HepG2 (cell line): ENCODE measurements around the gene NDRG3. TPM values are rescaled to one million over a fixed set of nuclear protein-coding genes. Genes with fewer than 3 reads are reported as not detected.

ENCODE experiments used
- ATAC-seq: fragments of 200-7000 bp; cut with Tn5 transposase; 3 replicates; pipeline ENCODE4 v1.9.1; 2020; ENCODE audit warnings: mild to moderate bottlenecking, moderate library complexity
- BruUV-seq: library from RNA; stranded (reverse); fragments of 400-500 nt; replicated peaks from 2 replicates; lab custom pipeline; 2021; lab: Mats Ljungman, UMichigan
- CTCF ChIA-PET: fragments of 300-600 bp; formaldehyde crosslinking; extraction: SDS; loops from one replicate; lab custom pipeline; 2021; ENCODE audit warnings: low total read pairs, inconsistent platforms, low intra/inter-chr PET ratio; lab: Yijun Ruan, JAX
- POLR2A ChIA-PET: fragments of 350-600 bp; sonication (Branson Sonifier 250); formaldehyde crosslinking; loops from one replicate; lab custom pipeline; 2020; ENCODE audit warnings: antibody characterized with exemption, inconsistent platforms; lab: Yijun Ruan, JAX
- DNase-seq: peaks from one replicate; pipeline ENCODE4 v3.0.0-alpha.2; 2015; ENCODE audit warnings: low spot score
- FAIRE-seq: peaks from 3 replicates; lab custom pipeline; 2011; peaks lifted over from hg19 to GRCh38; lab: Jason Lieb, UNC
- H2AFZ ChIP-seq: one replicate; pipeline ENCODE4 v1.6.1; 2011; ENCODE audit warnings: low read length, inconsistent platforms
- H3K27ac ChIP-seq: fragments of 300-600 bp; 3 replicates; pipeline ENCODE4 v1.8.0; 2011; ENCODE audit warnings: mixed run types, mild to moderate bottlenecking, mixed read lengths, low read length, inconsistent platforms; ENCODE audit not compliant: insufficient read depth; ENCODE audit errors: extremely low read length
- H3K27me3 ChIP-seq, 2 experiments: fragments of 200-600 bp in 1 of 2; 2 replicates in 1 of 2; 3 replicates in 1 of 2; pipeline versions ENCODE4 v1.6.0 to v1.8.0; 2011; ENCODE audit warnings: low read length in 2 of 2, mild to moderate bottlenecking in 2 of 2, moderate library complexity in 2 of 2, inconsistent platforms in 1 of 2; ENCODE audit not compliant: insufficient read depth in 2 of 2, control insufficient read depth in 1 of 2
- H3K36me3 ChIP-seq, 2 experiments: fragments of 200-600 bp in 1 of 2; replicated peaks in 1 of 2; 2 replicates in 1 of 2; 3 replicates in 1 of 2; pipeline versions ENCODE4 v1.5.1 to v1.8.0; 2011; ENCODE audit warnings: low read length in 2 of 2, inconsistent platforms in 1 of 2; ENCODE audit not compliant: insufficient read depth in 2 of 2, control insufficient read depth in 1 of 2
- H3K4me1 ChIP-seq: 2 replicates; pipeline ENCODE4 v1.5.1; 2012; ENCODE audit warnings: low read length, inconsistent platforms; ENCODE audit not compliant: insufficient read depth
- H3K4me2 ChIP-seq: 2 replicates; pipeline ENCODE4 v1.6.0; 2011; ENCODE audit warnings: low read depth, low read length, inconsistent platforms
- H3K4me3 ChIP-seq, 3 experiments: fragments of 200-600 bp in 1 of 3; sonication (generic), shearing (Covaris generic) in 1 of 3; replicated peaks in 1 of 3; 2 replicates each; pipeline ENCODE4 v1.5.1; 2011 to 2016; ENCODE audit warnings: low read length in 3 of 3, inconsistent platforms in 2 of 3, low read depth in 2 of 3, mild to moderate bottlenecking in 2 of 3, control low read depth in 1 of 3, mixed read lengths in 1 of 3; ENCODE audit not compliant: insufficient read depth in 1 of 3
- H3K79me2 ChIP-seq: one replicate; pipeline ENCODE4 v1.6.1; 2011; ENCODE audit warnings: low read length, inconsistent platforms; ENCODE audit not compliant: insufficient read depth
- H3K9ac ChIP-seq: 2 replicates; pipeline ENCODE4 v1.6.0; 2011; ENCODE audit warnings: mild to moderate bottlenecking, low read depth, low read length, inconsistent platforms; ENCODE audit not compliant: insufficient read depth
- H3K9me3 ChIP-seq: 2 replicates; pipeline ENCODE4 v1.5.1; 2012; ENCODE audit warnings: mild to moderate bottlenecking, low read length
- H4K20me1 ChIP-seq: 2 replicates; pipeline ENCODE4 v1.6.0; 2011; ENCODE audit warnings: inconsistent platforms, mild to moderate bottlenecking, low read length, moderate library complexity; ENCODE audit not compliant: insufficient read depth
- GATAD2A ChIP-seq: IDR thresholded peaks from 2 replicates; pipeline ENCODE4 v1.6.1; 2016
- KDM6A ChIP-seq: IDR thresholded peaks from 2 replicates; pipeline ENCODE4 v1.6.1; 2016; ENCODE audit warnings: low read depth
- ZBED4 ChIP-seq: sonication (generic); formaldehyde crosslinking; IDR thresholded peaks from 2 replicates; pipeline ENCODE4 v1.4.0; 2020; ENCODE audit warnings: missing genetic modification reagents, borderline replicate concordance
- WGBS: methylation state at CpG from one replicate; pipeline ENCODE4 v1.1.6; 2017; ENCODE audit warnings: low lambda C conversion rate; 5-methylcytosine and 5-hydroxymethylcytosine counted together
- in situ Hi-C: cut with HindIII; loops from 2 replicates; pipeline ENCODE4 v1.10.0; 2017; ENCODE audit warnings: low pct_unique_long_range_greater_than_20kb; ENCODE audit not compliant: extremely low pct_ligation_motif_present
- intact Hi-C: fragments of 100-400 bp; cut with micrococcal nuclease; formaldehyde crosslinking; loops from one replicate; pipeline ENCODE4 v1.10.0; 2022; ENCODE audit not compliant: unreplicated experiment
- polyA plus RNA-seq, 8 experiments: library from polyadenylated mRNA; depleted of rRNA in 3 of 8; stranded (reverse) in 7 of 8; unstranded in 1 of 8; fragments of >200 nt; fragmentation: Illumina TruSeq in 4 of 8; extraction: Trizol in 4 of 8; gene quantifications; 2 replicates each; pipeline versions ENCODE4 v1.2.1 to v1.2.3, GENCODE V29; 2011 to 2016; ENCODE audit warnings: low read depth in 4 of 8, missing spikeins in 1 of 8, mixed read lengths in 1 of 8; ENCODE audit not compliant: insufficient read depth in 1 of 8
- total RNA-seq, 5 experiments: library from RNA; depleted of rRNA; stranded (reverse); fragments of >200 nt; fragmentation: Illumina TruSeq; extraction: Trizol; gene quantifications; 2 replicates each; pipeline ENCODE4 v1.2.3, GENCODE V29; 2016; ENCODE audit warnings: low read depth in 1 of 5
- TF ChIP-seq, protein P1 (sequence below): sonication (generic); formaldehyde crosslinking; IDR thresholded peaks from 2 replicates; pipeline ENCODE4 v1.5.0; 2020; ENCODE audit warnings: missing genetic modification reagents

Gene NDRG3
- total and polyA plus RNA-seq, 2 of the 13 experiments (the other 11 are each of a cell fraction or from before 2014, with no cell fraction given) = 36.0 to 40.5 TPM

- peaks cover 12% of the 10 kb centered on the region for H3K79me2 ChIP-seq
- H4K20me1 ChIP-seq = no peaks in the 10 kb centered on the region
- no peaks in the 10 kb centered on the region; a peak in 1 of 5 replicates for H3K27me3 ChIP-seq
- no peak overlapping the region for H2AFZ ChIP-seq
- H3K9ac ChIP-seq = no peak overlapping the region
- FAIRE-seq = no peak
- intact Hi-C loops = no loop called here
- H3K4me3 ChIP-seq = no peak overlapping the region
- no peak overlapping the region for H3K4me2 ChIP-seq
- 93% methylated on average over 2 of the region's 2 CpGs for whole genome bisulfite sequencing
- POLR2A ChIA-PET = interaction anchor here (2.0 kb wide), 1 partner anchor 31 kb away, joined by 4 read pairs; the partner anchor contains the start of gene DSN1
- ATAC-seq = no peak
- CTCF ChIA-PET = no interaction called here
- H3K4me1 ChIP-seq = peaks cover 18% of the 10 kb centered on the region
- no peak for DNase-seq
- no peaks in the 10 kb centered on the region; a peak in 1 of 5 replicates for H3K36me3 ChIP-seq
- BruUV-seq = TSS peak; percentile 30
- in situ Hi-C loops = no loop called here
- TF ChIP-seq GATAD2A (CRISPR knock-in tag) (no peak), KDM6A (no peak), ZBED4 (CRISPR knock-in tag) (no peak)
- TF ChIP-seq, protein P1, sequence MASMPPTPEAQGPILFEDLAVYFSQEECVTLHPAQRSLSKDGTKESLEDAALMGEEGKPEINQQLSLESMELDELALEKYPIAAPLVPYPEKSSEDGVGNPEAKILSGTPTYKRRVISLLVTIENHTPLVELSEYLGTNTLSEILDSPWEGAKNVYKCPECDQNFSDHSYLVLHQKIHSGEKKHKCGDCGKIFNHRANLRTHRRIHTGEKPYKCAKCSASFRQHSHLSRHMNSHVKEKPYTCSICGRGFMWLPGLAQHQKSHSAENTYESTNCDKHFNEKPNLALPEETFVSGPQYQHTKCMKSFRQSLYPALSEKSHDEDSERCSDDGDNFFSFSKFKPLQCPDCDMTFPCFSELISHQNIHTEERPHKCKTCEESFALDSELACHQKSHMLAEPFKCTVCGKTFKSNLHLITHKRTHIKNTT = no peak
- no peaks in the 10 kb centered on the region for H3K9me3 ChIP-seq
- H3K27ac ChIP-seq = no peak overlapping the region
Measured at GRCh38 chr20:36742558-36742957, 3.3 kb downstream of the NDRG3 start.
